Activated CD8-positive, alpha-beta memory T cell treated with anti-CD3 and anti-CD28 coated beads, Interleukin-2, amount 10 ng/mL, durations not matched to agents 7 days and 5 days (primary cell): Measurements from ENCODE around the gene NDST4. TPM values are rescaled to one million over a fixed set of nuclear protein-coding genes. Genes with fewer than 3 reads are reported as not detected.

Experiments used
- ATAC-seq: fragments of 150-1000 bp; cut with Tn5 transposase; one replicate; pipeline ENCODE4 v1.10.0; 2021; ENCODE audit warnings: moderate library complexity
- CTCF ChIA-PET: fragments of 350-600 bp; sonication (Branson Sonifier 250); formaldehyde crosslinking; loops from one replicate; lab custom pipeline; 2021; ENCODE audit warnings: antibody characterized with exemption; lab: Charles Lee
- DNase-seq: peaks from one replicate; pipeline ENCODE4 v3.0.0-alpha.2; 2020
- H3K27ac Mint-ChIP-seq: one replicate; pipeline ENCODE4 v1.8.0; 2021; ENCODE audit warnings: mild to moderate bottlenecking, mixed read lengths
- H3K27me3 Mint-ChIP-seq: one replicate; pipeline ENCODE4 v1.8.0; 2021; ENCODE audit warnings: mixed read lengths
- H3K36me3 Mint-ChIP-seq: one replicate; pipeline ENCODE4 v1.8.0; 2021; ENCODE audit warnings: mild to moderate bottlenecking, mixed read lengths
- H3K4me1 Mint-ChIP-seq: one replicate; pipeline ENCODE4 v1.8.0; 2021; ENCODE audit warnings: mixed read lengths
- H3K4me3 Mint-ChIP-seq: one replicate; pipeline ENCODE4 v1.8.0; 2021; ENCODE audit warnings: mild to moderate bottlenecking, moderate library complexity, mixed read lengths
- H3K9me3 Mint-ChIP-seq: one replicate; pipeline ENCODE4 v1.8.0; 2022; ENCODE audit warnings: low read depth, mixed read lengths
- total RNA-seq, 2 experiments: library from RNA; stranded (reverse); gene quantifications; one replicate each; pipeline ENCODE4 v1.2.3, GENCODE V29; 2021

NDST4 gene
- not detected for total RNA-seq

DNA sequence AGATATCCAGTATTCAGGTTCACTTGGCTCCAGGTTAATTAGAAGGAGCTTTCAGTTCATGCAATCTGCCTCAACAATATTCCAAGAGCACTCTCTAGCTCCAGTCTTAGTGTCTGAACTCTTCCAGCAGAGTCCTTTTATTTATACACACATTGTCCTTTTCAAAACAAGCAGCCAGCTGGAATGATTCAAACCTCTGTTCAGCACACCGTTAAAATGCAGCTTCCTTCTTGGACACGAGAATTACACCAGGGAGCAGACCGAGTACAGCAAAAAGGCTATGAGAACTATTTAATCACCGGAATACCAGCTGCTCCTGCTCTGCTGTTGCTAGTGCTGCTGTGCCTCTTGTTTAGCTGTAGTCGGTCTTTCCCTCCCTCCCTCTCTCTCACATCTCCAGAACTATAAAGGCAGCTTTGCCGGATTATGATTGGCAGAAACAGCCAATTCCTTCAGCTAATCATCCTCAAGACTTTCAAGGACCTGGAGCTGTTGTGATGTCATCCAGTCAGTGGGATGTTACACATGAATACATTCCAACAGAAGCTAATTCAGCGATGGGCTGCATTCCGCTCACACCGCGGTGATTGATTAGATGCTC, at the start of gene NDST4:
Gene NDST4 (minus strand): TSS at position 115 of the 601 bp plus-strand sequence. CDS start 36,584 bp downstream, outside the sequence.
- Mint-ChIP-seq H3K36me3 (no peaks in the 10 kb centered on the region), H3K27me3 (no peaks in the 10 kb centered on the region), H3K9me3 (no peaks in the 10 kb centered on the region), H3K27ac (no peak within 1 kb of the TSS), H3K4me3 (no peak within 1 kb of the TSS), H3K4me1 (no peaks in the 10 kb centered on the region)
- DNase-seq (no peak), ATAC-seq (no peak)
- CTCF ChIA-PET = no interaction called here

GRCh38 chr4:115159141-115159540, 45.7 kb upstream of the NDST4 start:
- ATAC-seq (no peak), DNase-seq (no peak)
- no peak overlapping the region for H3K4me3 Mint-ChIP-seq
- no peak overlapping the region for H3K27ac Mint-ChIP-seq
- no peaks in the 10 kb centered on the region for H3K9me3 Mint-ChIP-seq
- no peaks in the 10 kb centered on the region for H3K36me3 Mint-ChIP-seq
- CTCF ChIA-PET = interaction anchor here (1.1 kb wide), 1 partner anchor 16 kb away, joined by 3 read pairs; no protein-coding TSS in a partner anchor
- H3K4me1 Mint-ChIP-seq = no peaks in the 10 kb centered on the region
- no peaks in the 10 kb centered on the region for H3K27me3 Mint-ChIP-seq

DNA sequence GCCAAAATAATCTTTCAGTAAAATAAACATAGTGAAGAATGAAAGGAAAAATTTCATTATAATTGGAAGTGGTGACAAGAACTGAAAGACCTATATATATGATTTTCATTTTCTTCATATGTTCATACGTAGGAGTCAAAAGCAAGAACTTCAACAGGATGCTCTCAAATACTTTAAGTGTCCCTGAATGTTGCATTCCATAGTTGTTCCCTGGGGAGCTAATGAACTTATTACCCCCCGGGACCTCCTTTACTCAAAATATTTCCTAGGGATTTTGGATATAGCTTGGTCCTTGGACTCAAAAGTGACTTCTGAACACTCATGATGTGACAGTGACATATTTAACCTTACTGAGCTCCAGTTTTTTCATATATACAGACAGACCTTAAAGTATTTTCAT, 44.9 kb upstream of the NDST4 start:
- Mint-ChIP-seq H3K36me3 (no peaks in the 10 kb centered on the region), H3K4me1 (no peaks in the 10 kb centered on the region), H3K27ac (no peak overlapping the region), H3K9me3 (no peaks in the 10 kb centered on the region), H3K27me3 (no peaks in the 10 kb centered on the region), H3K4me3 (no peak overlapping the region)
- no peak for DNase-seq
- CTCF ChIA-PET = interaction anchor here (1.1 kb wide), 1 partner anchor 15 kb away, joined by 3 read pairs; no protein-coding TSS in a partner anchor
- no peak for ATAC-seq

- H3K27me3 Mint-ChIP-seq = no peaks in the 10 kb centered on the region
- H3K4me3 Mint-ChIP-seq = no peak overlapping the region
- H3K27ac Mint-ChIP-seq = no peak overlapping the region
- CTCF ChIA-PET = no interaction called here
- no peak for ATAC-seq
- DNase-seq = no peak
- no peaks in the 10 kb centered on the region for H3K4me1 Mint-ChIP-seq
- no peaks in the 10 kb centered on the region for H3K9me3 Mint-ChIP-seq
- H3K36me3 Mint-ChIP-seq = no peaks in the 10 kb centered on the region
These were observed 41.4 kb upstream of the NDST4 start for GRCh38 chr4:115154826-115155225.

- Mint-ChIP-seq H3K27ac (no peak overlapping the region), H3K27me3 (no peaks in the 10 kb centered on the region), H3K9me3 (no peaks in the 10 kb centered on the region), H3K4me3 (no peak overlapping the region), H3K36me3 (no peaks in the 10 kb centered on the region), H3K4me1 (no peaks in the 10 kb centered on the region)
- no peak for ATAC-seq
- DNase-seq = no peak
- CTCF ChIA-PET = no interaction called here
These were observed 39.5 kb upstream of the NDST4 start for GRCh38 chr4:115152965-115153364.

- Mint-ChIP-seq H3K9me3 (no peaks in the 10 kb centered on the region), H3K4me1 (no peaks in the 10 kb centered on the region), H3K27ac (no peak overlapping the region), H3K4me3 (no peak overlapping the region), H3K36me3 (no peaks in the 10 kb centered on the region), H3K27me3 (no peaks in the 10 kb centered on the region)
- ATAC-seq (no peak), DNase-seq (no peak)
- CTCF ChIA-PET = no interaction called here
These were observed 38.7 kb upstream of the NDST4 start for GRCh38 chr4:115152081-115152480.

DNA sequence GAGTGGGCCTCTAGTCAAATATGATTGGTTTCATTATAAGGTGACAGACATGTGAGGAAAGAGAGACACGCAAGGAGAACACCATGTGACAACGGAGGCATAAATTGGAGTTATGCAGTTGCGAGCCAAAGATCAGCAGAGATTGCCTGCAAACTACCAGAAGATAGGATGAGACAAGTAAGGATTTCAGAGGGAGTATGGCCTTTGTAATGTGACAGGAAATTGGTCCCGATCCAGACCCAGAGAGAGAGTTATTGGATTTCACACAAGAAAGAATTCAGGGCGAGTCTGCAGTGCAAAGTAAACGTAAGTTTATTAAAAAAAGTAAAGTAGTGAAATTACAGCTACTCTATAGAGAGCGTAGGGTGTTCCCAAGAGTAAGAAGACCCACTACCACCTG, 35.7 kb upstream of the NDST4 start:
- CTCF ChIA-PET = no interaction called here
- DNase-seq = no peak
- no peaks in the 10 kb centered on the region for H3K9me3 Mint-ChIP-seq
- no peak overlapping the region for H3K27ac Mint-ChIP-seq
- ATAC-seq = no peak
- no peaks in the 10 kb centered on the region for H3K4me1 Mint-ChIP-seq
- H3K4me3 Mint-ChIP-seq = no peak overlapping the region
- no peaks in the 10 kb centered on the region for H3K36me3 Mint-ChIP-seq
- no peaks in the 10 kb centered on the region for H3K27me3 Mint-ChIP-seq

- H3K9me3 Mint-ChIP-seq = peaks cover 3% of the 10 kb centered on the region
- no peaks in the 10 kb centered on the region for H3K27me3 Mint-ChIP-seq
- H3K4me3 Mint-ChIP-seq = no peak overlapping the region
- no peaks in the 10 kb centered on the region for H3K36me3 Mint-ChIP-seq
- no peaks in the 10 kb centered on the region for H3K4me1 Mint-ChIP-seq
- CTCF ChIA-PET = no interaction called here
- DNase-seq (no peak), ATAC-seq (no peak)
- no peak overlapping the region for H3K27ac Mint-ChIP-seq
These were observed 32.2 kb upstream of the NDST4 start for GRCh38 chr4:115145393-115146160.

GRCh38 chr4:115128037-115128436, 14.6 kb upstream of the NDST4 start:
- H3K9me3 Mint-ChIP-seq = no peaks in the 10 kb centered on the region
- no peaks in the 10 kb centered on the region for H3K27me3 Mint-ChIP-seq
- H3K27ac Mint-ChIP-seq = no peak overlapping the region
- no peak overlapping the region for H3K4me3 Mint-ChIP-seq
- ATAC-seq = no peak
- H3K4me1 Mint-ChIP-seq = no peaks in the 10 kb centered on the region
- no peaks in the 10 kb centered on the region for H3K36me3 Mint-ChIP-seq
- no peak for DNase-seq
- CTCF ChIA-PET = no interaction called here

DNA sequence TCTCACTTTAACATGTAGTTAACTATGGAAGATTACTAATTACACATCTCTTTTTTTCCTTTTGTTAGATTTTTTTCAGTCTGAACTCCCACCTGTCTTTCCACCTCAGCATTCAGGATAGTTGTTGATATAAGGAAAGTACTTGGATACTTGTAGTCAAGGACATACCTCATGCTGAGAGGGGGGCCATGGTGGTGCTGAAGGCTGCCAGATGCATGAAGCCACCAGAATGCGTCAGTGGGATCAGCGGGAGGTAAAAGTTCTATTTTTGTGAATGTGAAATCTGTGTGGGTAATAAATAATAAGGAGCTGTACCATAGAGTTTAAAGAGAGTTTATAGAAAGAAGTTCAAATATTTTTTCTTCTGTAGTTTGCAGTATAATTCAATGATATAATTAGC, 13.1 kb upstream of the NDST4 start:
- Mint-ChIP-seq H3K9me3 (no peaks in the 10 kb centered on the region), H3K27me3 (no peaks in the 10 kb centered on the region), H3K27ac (no peak overlapping the region), H3K4me3 (no peak overlapping the region), H3K36me3 (no peaks in the 10 kb centered on the region), H3K4me1 (no peaks in the 10 kb centered on the region)
- ATAC-seq (no peak), DNase-seq (no peak)
- CTCF ChIA-PET = no interaction called here

DNA sequence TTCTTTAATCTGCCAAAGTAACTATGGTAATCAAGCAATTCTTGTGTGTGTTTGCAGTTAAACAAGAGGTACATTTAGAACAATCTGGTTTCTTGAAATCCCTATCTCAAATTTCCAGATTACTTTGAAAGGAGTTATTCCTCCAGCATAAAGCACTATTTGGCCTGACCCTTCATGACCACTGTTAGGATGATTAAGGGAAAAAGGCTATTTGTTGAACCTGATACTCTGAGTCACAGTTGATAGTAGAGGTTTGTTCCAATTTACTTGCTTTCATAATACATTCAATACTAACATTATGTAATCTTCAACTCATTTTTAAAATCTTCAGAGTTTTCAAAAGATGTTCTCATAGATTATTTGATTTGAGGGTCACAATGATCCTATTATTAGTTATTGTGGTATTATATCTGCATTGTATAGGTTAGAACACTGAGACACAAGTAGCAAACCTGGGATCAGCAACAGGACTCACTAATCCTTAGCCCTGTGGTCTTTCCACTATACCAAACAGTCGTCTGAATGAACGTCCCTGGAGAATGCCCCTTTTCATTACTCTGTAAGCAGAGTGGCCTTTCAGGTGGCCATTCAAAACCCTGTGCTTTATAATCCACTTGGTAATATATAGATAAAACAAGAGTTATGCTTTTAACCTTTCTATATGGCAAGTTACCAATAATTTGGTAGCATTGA, 8.1 kb upstream of the NDST4 start:
- CTCF ChIA-PET = no interaction called here

DNA sequence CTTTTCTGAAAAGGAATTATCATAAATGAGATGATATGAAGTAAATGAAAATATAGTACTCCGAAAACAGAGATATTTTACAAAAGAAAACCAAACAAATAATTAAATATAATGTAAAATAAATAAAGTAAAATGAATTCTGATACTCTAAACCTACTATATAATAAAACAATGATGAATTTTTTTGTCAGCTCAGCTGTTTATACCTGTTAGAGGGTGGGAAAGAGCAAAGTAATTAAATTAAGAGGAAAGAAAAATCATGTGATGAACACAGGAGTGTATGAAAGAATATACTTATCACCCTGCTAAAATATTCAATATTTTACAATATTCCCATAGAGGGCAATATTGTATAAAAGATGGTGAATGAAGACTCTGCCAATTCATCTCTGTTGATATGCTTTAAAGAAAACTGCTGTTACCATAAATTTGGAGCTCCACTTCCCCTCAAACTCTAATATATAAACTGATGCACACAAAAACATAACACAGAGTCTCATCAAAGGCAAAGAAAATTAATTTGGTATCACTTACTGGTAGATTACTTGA, 6.5 kb upstream of the NDST4 start:
- Mint-ChIP-seq H3K36me3 (no peaks in the 10 kb centered on the region), H3K27ac (no peak overlapping the region), H3K27me3 (no peaks in the 10 kb centered on the region), H3K9me3 (no peaks in the 10 kb centered on the region), H3K4me1 (no peaks in the 10 kb centered on the region), H3K4me3 (no peak overlapping the region)
- DNase-seq = no peak
- CTCF ChIA-PET = no interaction called here
- no peak for ATAC-seq

More for the DNA sequence above, 8.1 kb upstream of the NDST4 start:
- H3K4me3 Mint-ChIP-seq = no peak overlapping the region
- no peak overlapping the region for H3K27ac Mint-ChIP-seq
- no peaks in the 10 kb centered on the region for H3K27me3 Mint-ChIP-seq
- H3K9me3 Mint-ChIP-seq = no peaks in the 10 kb centered on the region
- no peaks in the 10 kb centered on the region for H3K36me3 Mint-ChIP-seq
- no peak for DNase-seq
- H3K4me1 Mint-ChIP-seq = no peaks in the 10 kb centered on the region
- ATAC-seq = no peak

DNA sequence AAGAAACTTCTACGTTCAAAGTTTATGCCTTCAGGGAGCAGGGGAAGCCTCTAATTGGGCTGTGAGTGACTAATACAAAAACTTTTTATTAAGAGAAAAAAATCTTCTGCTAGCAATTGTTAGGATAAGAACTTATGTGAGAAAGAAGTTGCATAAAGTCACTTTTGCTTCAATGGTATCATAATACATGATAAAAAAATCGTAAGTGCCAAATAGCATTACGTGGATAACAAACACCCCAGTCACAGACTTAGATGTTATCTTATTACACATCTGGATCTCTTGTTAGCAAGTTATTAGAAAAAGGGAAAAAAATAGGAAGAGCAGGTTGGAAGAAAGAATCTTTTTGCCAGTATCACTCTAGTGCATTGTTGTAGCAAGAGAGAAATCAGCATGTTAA, 4.2 kb upstream of the NDST4 start:
- ATAC-seq (no peak), DNase-seq (no peak)
- Mint-ChIP-seq H3K4me3 (no peak overlapping the region), H3K4me1 (no peaks in the 10 kb centered on the region), H3K27ac (no peak overlapping the region), H3K27me3 (no peaks in the 10 kb centered on the region), H3K36me3 (no peaks in the 10 kb centered on the region), H3K9me3 (no peaks in the 10 kb centered on the region)
- CTCF ChIA-PET = no interaction called here
